CD4-positive, alpha-beta T cell treated with Interleukin-6 for 4 hours (primary cell): ENCODE data around the gene SLC25A5.
"Not testable (repeated sequence)": the region's sequence is repeated elsewhere in the genome, so short reads cannot be mapped to it uniquely, and the experiment has no call there.

ENCODE experiments used
- DNase-seq: peaks from one replicate; pipeline ENCODE4 v3.0.0-alpha.2; 2020; ENCODE audit warnings: mixed read lengths

Gene SLC25A5

DNA sequence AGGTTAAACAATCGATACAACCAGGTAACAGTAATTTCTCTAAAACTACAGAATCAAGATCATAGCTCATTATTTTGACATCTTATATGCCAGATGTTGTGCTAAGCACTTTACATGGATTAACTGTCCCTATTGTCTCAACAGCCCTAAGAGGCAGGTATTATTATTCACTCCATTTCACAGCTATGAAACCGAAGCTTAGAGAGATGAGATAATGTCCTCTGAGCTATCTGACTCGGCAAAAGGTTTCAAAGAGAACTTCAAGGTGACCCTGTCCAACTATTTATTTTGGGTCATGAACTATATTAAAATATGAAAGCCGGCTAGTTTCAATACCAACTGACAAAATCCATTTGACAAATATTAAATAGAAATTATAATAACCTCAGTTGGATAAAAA is 10.3 kb downstream of the SLC25A5 start:
- no peak for DNase-seq

DNA sequence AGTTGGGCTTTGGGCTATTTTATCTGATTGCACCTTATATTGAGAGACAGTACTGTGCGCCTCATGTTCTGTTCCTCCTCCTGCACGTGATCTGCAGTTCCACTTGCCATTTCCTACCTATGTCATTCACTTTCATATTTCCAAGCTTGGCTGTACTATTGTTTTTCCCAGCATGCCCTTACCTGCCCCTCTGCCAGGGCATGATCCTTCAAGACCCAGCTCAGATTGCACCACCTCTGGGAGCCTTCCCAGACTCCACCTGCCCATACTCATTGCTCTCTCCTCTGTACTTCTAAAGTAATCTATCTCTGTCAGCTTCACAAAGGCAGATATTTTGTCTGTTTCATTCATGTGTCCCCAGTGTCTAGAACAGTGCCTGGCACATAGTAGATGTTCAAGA is 11.6 kb downstream of the SLC25A5 start:
- DNase-seq, result no peak

DNA sequence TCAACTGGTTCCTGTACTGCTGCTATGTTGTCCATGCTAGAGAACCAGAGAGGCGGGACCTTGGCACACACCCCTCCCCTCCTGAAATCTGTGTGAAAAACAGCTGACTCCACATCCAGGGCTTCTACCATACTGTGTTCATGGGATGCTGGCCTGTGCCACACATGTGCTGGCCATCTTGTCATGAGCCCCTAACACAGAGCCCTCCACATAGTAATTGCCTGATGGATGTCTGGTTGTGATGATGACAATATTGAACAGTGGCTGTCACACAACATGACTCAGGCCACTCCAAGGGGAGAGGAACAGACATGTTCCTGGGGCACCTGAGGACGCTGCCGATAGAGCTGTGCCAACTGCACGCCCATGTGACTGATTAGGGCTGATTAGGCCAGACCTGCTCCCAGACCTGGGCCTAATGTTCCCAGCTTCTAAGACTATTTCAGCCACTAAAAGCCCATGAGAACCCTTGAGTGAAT is 13.1 kb downstream of the SLC25A5 start:
- DNase-seq, result no peak

- no peak for DNase-seq
Measured at GRCh38 chrX:119482041-119482440, 13.8 kb downstream of the SLC25A5 start.

DNA sequence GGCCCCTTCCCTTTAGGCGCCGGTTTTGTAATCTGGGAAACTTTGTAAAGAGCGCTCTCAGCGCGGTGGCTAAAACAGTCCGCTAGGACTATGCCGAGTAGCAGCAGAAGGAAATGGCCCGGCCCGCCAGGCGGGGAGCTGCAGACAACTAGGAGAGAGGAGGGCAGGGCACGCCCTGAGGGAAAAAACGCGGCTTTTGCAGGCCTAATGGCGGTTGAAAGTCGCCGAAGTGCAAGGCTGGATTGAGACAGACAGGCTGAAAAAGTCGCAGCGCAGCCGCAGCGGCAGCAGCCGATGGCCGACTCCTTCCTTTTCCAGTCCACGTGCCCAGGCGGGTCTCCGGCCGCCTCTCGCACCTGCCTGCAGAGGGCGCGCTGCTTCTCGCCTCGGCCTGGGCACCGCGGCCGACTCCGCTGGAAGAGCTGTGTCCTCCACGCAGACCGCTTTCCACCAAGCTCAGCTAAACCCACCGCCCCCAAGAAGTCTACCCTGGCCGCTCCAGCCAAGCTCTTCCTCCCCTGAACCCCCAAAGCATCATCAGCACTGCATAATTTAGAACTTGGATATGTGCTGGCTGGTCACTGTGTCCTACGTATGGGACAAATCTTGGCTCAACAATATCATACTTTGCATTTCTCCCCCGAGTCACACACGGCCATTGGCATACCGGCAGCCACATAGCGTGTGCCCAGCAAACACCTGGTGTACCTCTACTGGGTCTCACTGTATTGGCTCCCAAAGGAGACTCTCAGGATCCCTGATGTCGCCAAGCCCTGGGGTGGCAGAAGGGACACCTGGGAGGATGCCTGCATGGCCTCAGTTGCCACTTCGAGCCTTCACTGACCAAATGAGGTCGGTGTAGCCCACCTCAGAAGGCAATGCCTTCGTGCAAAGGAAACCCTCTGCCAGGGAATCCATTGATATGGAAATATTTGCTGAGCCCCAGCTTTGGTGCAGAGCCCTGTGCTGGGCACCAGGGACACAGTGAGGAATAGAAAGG is 14.5 kb downstream of the SLC25A5 start:
- DNase-seq, result peak; percentile 72

DNA sequence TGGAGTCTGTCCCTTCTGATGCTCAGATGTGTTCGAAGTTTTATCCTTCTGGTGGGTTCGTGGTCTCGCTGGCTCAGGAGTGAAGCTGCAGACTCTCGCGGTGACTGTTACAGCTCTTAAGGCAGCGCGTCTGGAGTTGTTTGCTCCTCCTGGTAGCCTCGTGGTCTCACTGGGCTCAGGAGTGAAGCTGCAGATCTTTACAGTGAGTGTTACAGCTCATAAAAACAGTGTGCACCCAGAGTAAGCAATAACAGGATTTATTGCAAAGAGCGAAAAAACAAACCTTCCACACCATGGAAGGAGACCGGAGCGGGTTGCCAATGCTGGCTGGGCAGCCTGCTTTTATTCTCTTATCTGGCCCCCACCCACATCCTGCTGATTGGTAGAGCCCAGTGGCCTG is 18.5 kb downstream of the SLC25A5 start:
- DNase-seq, result no peak

- DNase-seq, result not testable (repeated sequence)
Measured at GRCh38 chrX:119487766-119488165, 19.5 kb downstream of the SLC25A5 start.

- DNase-seq, result peak; percentile 57
Measured at GRCh38 chrX:119488749-119489148, 20.5 kb downstream of the SLC25A5 start.

DNA sequence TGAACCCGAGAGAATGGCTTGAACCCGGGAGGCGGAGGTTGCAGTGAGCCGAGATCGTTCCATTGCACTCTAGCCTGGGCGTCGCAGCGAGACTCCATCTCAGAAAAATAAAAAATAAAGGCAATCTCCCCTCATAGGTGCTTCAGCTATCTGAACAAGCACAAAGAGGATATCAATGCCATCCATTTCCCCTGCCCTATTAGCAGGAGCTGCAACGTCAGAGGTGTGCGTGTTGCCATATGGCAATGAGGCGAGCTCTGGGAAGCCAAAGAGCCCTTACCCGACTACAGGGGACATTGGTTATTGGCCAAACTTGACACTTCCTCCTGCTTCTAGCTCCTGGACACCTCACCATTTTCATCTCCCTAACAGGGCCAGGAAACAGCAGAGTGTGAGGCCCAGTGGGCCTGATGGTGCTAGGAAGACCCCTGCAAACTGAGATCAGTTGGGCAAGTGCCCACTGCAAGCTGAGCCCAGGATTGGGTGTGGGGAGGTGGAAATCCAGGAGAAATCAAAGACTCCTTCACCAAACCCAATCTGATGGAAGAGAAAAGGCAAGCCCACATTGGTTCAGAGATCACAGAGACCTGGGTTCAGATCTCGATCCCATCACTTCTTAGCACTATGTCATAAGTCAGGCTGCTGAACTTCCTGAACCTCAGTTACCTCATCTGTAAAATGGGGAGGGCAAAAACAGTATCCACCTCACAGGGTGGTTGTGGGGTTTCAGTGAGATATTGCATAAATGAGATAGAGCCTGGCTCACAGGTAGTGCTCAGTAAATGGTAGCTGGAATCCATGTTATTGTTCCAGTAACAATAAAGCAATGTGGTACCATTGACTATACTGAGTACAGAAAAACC is 21.2 kb downstream of the SLC25A5 start:
- DNase-seq, result no peak

- DNase-seq, result no peak
Measured at GRCh38 chrX:119492463-119492862, 24.2 kb downstream of the SLC25A5 start.

- not testable (repeated sequence) for DNase-seq
Measured at GRCh38 chrX:119493851-119494495, 25.7 kb downstream of the SLC25A5 start.

DNA sequence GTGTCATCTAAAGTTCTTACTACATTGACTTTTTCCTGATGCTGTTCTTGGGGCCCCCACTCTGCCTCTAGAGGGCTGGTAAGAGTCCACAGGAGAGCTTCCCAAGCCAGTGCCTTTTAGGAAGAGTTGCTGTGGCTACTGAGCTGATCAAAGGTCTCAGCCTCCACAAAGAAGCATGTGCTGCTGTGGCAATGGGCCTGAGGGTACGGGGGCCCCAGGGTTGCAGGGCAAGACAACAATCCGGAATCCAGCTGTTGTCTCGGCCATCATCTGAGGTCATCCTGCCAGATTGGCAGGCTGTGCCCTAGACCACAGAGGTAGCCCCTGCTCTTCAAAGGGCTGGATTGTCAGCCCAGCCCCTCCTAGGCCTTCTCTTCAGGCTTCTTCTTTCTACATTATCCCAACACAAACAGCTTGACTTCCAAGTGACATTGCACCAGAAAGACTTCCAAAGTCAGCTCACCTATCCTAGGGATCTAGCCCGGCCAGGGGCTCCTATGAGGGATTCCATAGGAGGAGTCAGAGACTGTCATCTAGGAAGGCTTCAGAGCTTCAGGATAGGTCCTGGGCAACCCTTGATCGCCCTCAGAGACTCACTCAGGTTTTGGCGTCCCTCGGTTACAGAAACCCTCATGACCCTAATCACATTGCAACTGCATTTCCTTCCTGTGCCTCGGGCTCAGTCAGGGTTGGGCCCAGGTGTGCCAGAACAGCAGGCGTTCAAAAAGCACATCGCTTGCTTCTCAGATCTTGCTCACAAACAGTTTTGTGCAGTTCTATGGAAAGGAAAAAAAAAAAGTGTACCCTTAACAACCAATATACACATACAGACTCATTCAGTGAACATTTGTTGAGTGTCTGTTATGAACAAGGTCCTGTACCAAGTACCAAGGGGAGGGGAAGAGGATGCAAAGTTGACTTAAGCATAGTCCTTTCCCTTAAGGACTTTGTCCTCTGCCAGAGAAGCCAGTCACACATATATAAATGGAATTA is 27.8 kb downstream of the SLC25A5 start:
- peak; percentile 34 for DNase-seq

- no peak for DNase-seq
Measured at GRCh38 chrX:119497185-119497584, 28.9 kb downstream of the SLC25A5 start.

DNA sequence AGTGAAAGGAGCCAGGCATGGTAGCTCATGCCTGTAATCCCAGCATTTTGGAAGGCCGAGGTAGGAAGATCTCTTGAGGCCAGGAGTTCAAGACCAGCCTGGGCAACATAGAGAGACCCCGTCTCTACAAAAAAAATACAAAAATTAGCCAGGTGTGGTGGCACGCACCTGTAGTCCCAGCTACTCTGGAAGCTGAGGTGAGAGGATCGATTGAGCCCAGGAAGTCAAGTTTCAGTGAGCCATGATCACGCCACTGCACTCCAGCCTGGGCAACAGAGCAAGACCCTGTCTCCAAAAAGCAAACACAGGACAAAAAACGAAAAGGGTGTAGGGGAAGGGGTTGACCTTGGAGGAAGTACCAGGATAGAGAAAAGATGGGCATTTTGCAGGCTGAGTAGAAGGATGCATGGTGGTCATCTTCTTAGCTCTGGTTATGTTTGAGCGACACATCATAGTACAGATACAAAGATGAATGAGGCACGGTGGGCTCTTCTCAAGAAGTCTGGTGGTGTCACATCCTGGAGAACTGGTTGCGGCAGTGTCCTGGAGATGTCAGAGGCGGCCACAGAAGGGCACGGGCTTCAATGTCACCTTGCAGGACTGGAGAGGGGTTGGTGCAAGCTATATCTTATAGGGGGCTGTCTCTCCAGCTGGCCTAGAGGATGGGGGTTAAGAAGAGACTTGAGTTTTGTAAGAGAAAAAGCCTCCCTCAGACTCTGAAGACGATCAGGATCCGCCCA is 32.0 kb downstream of the SLC25A5 start:
- no peak for DNase-seq

GRCh38 chrX:119501511-119502148 is 33.4 kb downstream of the SLC25A5 start:
- no peak for DNase-seq

DNA sequence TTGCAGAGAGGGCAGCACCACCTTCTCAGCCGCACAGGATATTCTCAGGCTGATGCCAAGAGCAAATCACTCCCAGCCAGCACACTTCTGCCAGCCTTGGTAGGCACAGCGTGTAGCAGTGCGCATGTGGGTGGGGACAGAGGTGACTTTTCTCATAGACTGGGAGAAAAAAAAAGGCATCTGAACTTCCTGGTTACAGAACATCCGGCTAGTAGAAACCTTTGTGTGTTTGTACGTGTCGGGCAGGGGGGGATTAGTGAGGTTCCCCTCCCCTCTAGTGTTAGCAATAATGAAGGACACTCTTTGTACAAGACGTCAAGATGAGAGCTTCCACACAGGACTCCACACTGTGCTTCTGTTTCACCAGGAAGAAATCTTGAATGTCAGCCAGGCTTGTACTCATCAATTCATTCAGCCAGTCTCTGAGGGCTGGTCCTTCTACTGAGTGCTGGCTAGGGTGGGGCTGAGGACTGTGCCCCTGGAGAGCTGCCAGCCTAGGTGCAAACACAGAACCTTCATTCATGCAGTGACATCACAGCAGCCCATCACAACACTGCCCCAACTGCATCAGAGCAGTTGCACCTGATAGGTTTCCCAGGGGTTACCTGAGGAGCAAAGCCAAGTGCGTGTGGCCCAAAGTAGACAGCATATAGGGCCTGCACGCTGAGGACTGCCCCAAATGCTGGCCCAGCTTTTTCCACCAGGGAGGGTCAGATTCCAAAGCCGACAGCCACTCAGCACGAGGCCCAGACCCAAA is 34.7 kb downstream of the SLC25A5 start:
- DNase-seq, result peak; percentile 58

- no peak for DNase-seq
Measured at GRCh38 chrX:119503484-119503861, 35.2 kb downstream of the SLC25A5 start.

GRCh38 chrX:119505145-119505544 is 36.9 kb downstream of the SLC25A5 start:
- not testable (repeated sequence) for DNase-seq

DNA sequence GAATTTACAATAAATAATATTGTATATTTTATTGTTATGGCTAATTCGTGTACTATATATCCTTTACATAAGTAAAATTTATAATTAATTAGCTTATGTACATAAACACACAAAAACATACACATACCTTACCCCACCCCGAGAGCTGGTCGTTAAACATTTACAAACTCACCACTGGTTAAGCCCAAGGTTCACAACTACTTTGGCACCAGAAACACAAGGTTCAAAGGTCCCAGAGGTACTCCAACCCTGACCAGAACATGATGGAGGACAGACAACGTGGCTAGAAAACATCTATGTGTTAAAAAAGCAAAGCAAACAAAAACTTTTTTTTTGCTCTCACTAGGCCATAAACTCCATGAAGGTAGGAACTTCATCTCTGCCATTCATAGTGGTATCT is 37.7 kb downstream of the SLC25A5 start:
- no peak for DNase-seq

DNA sequence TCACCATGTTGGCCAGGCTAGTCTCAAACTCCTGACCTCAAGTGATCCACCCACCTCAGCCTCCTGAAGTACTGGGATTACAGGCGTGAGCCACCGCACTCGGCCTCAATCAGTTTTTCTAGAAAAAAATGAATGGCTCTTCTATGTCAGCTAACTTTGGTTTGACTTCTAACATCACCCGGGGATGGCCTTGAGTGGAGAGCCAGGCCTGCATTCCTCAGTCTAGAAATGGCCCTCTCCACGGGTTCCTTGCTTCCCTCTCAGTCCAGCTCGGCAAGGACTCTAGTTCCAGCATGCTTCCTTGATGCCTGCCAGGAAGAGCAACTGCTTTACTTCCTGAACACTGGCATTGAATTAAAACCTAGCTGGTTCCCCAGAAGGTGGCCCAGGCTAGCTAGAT is 39.0 kb downstream of the SLC25A5 start:
- DNase-seq, result no peak
